Fibroblast of skin of abdomen (primary cell): ENCODE measurements around the gene MRPL45. TPM values are rescaled to one million over a fixed set of nuclear protein-coding genes. Genes with fewer than 3 reads are reported as not detected.
"Not testable (repeated sequence)": the region's sequence is repeated elsewhere in the genome, so short reads cannot be mapped to it uniquely, and the experiment has no call there.

Experiments
- DNase-seq: peaks from one replicate; pipeline ENCODE4 v3.0.0-alpha.2; 2013
- polyA plus RNA-seq, 2 experiments: library from polyadenylated mRNA; unstranded; fragments of 120-200 nt; gene quantifications; one replicate each; pipeline ENCODE4 v1.2.1, GENCODE V29; 2013; ENCODE audit not compliant: insufficient read length in 2 of 2

MRPL45 gene
- polyA plus RNA-seq (2013, experiment 1 of 2; ENCODE audit: insufficient read length): 40.1 TPM
- polyA plus RNA-seq (2013, experiment 2 of 2; ENCODE audit: insufficient read length): 43.6 TPM

DNA sequence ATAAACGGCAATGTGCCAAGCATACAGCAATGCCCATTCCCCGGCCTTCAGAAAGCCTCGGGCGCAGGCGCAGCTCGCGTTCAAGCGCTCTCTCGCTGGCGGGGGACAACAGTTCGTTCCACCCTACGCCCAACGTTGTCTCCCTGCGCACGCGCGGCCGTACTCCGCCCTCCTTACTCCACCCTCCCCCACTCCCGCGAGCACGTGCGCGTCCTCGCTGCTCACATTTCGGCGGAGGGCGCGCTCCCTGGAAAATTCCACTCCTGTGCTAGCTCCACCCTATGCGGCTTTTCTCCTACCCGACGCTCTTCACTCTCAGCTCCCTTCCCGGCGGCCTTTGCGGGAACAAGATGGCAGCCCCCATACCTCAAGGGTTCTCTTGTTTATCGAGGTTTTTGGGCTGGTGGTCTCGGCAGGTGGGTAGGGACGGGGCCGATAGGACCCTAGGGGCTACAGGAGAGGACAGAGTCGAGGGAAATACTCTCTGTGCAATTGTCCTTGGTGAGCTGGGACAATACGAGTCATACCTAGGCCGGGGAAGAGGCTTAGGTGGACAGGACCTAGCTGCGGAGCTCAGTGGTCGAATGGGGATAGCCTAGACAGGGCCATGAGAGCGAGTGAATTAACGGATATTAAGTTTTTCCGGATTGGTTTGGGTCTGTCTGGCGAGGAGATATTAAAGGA is at the start of gene MRPL45:
Gene MRPL45 (plus strand): TSS at position 335 of the 684 bp plus-strand sequence. CDS start 16 bp downstream, at position 351.
- DNase-seq: peak; percentile 97

DNA sequence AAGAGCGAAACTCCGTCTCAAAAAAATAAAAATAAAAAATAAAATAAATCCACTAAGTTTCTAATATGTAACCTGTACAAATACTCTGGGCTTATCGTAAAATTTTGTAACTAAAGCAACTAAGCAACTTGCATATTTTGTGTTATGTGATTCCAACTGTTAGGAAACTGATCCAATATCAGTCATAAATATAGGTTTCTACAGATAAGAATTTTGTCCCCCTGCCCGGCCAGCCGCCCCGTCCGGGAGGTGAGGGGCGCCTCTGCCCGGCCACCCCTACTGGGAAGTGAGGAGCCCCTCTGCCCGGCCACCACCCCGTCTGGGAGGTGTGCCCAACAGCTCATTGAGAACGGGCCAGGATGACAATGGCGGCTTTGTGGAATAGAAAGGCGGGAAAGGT is 43.8 kb upstream of the MRPL45 start:
- DNase-seq: not testable (repeated sequence)

DNA sequence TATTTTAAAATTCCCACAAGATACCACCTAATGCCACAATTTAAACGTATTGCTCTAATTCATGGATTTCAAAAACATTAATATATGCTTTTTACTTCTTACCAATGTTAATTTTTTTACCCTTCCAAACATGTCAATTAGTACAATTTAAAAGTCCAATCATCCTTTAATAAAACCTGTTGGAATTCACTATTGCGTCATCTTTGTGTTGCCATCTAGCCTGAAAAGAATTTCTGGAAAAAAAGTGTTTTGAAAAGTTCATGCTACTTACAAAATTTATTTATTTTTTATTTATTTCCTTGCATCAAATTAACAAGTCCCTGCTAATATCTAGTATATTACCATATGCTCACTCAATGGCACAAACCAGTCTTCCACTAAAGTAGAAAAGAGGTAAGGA is 42.6 kb upstream of the MRPL45 start:
- DNase-seq: not testable (repeated sequence)

DNA sequence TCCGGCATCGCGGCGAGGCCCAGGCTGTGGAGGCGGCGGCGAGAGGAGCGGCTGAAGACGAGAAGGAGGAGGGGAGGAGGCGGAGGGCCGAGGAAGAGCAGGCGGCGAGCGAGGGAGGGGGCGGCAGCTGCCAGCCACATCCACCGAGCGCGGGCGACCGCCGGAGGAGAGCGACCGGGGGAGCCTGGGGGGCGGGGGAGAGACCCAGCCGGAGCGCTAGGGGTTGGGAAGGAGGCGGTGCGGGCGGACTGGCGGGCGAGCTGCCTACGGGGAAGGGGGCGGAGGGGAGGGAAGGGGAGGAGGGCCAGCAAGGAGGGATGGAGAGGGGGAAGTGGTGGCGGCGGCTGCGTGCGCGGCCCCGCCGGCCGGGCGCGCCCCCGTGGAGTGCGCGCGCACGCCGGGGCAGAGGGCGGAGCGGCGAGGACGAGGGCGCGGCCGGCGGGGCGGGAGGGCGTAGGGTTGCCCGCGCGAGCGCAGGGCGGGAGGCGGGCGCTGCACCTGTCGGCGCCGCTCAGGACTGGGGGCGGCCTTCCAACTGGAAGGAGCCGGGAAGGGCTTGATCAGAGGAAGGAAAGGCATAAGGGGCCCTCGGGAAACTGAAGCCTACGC is 39.9 kb upstream of the MRPL45 start:
- peak; percentile 85 for DNase-seq

DNA sequence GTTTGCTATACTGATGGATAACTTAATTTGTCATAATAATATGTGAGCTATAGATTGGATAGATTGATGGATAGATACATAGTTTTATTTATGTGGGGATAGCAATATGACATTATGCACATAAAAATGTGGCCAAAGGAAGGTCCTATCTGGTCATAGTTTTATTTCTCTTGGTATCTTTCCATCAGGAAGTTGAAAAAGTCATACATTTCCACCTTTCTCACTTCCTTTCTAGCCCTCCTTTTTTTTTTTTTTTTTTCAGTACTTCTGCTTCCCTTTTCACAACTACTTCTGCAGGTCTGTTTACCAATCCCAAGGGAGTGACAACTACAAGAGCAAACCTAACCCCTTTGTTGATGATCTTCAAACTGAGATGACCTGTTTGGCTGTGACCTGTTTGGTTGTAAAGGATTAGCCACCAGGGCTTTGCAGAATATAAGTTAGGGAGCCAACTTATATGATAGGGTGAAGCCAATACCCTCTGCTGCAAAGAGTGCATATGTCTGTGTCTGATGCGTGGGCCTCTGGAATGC is 30.9 kb upstream of the MRPL45 start:
- not testable (repeated sequence) for DNase-seq

DNA sequence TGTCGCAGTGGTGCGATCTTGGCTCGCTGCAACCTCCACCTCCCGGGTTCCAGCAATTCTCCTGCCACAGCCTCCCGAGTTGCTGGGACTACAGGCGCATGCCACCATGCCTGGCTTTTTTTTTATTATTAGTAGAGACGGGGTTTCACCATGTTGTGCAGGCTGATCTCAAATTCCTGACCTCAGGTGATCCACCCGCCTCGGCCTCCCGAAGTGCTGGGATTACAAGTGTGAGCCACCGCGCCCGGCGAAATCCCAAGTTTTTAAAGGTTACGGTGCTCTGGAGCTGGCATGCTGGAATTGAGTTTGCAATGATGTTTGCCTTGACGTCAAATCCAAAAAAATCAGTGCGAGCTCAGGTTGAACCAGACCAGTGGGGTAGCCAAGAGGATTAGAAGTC is 30.4 kb upstream of the MRPL45 start:
- DNase-seq: not testable (repeated sequence)

DNA sequence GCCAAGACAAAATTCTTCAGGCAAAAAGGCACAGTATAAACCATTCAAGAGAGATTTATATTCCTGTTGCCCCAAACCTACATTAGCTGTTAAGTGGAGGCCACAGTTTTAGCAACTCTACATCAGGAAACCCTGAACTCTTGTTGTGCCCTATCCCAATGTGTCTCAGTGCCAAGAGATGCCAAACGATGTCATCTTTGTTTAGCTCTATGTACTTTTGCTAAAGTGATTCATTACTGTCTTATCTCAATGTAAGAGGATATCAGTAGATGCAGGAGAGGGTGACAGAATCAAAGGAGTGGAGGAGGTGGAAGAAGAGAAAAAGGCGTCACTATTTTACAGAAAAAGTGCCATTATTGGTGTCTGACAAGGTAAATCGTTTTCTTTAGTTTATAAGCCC is 28.8 kb upstream of the MRPL45 start:
- DNase-seq: not testable (repeated sequence)

DNA sequence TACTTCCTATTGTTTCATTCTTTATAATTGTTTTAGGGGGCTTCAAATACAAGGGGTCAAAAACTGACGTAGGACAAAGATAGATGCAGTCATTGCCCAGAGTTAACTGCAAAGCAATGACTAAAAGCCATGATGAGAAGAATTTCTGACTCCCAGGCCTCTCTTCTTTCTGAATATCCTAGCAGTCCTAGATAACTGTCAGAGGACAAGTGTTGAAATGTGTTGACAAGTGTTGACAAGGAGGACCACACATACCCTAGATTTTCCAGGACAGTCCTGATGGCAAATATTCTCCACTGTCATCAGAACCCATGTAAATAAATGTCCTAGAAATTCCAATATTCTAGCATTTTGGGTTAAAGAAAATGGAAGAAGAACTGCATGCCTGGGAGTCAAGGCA is 27.9 kb upstream of the MRPL45 start:
- not testable (repeated sequence) for DNase-seq

DNA sequence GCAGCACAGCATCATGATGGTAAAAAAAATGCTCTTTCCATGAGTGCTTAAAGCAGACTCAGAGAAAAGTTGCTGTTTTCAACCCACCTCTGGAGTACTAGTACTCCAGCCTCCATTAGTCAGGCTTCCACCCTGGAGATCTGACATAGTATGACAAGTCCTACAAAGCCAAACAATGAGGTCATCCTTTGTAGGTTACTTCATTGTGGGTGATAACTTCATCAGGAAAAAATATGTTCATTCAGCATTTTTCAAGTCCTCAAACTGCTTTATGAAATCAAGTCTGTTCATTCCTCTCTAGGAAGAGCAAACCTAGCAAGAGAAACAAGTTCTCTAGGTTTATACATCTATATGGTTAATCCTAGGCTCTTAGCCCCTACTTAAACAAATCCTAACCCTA is 27.4 kb upstream of the MRPL45 start:
- DNase-seq: not testable (repeated sequence)

DNA sequence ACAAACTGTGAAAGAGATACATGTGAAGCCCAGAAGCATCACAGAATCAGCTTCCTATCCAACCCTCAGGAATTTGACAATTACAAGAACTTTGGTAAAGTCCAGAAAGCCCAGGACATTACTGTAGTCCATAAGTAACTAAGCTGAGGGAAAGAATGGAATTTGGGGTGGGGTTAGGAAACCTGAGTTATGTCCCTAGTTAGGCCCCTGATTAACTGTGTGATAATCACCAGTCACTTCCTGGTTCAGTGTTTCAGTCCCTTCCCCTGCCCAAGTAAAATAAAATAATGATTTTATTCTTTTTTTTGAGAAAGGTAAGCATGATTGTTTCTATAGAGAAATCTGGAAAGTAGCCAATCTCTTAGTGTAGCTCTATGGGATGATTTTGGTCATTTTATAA is 11.0 kb upstream of the MRPL45 start:
- DNase-seq: peak; percentile 9

DNA sequence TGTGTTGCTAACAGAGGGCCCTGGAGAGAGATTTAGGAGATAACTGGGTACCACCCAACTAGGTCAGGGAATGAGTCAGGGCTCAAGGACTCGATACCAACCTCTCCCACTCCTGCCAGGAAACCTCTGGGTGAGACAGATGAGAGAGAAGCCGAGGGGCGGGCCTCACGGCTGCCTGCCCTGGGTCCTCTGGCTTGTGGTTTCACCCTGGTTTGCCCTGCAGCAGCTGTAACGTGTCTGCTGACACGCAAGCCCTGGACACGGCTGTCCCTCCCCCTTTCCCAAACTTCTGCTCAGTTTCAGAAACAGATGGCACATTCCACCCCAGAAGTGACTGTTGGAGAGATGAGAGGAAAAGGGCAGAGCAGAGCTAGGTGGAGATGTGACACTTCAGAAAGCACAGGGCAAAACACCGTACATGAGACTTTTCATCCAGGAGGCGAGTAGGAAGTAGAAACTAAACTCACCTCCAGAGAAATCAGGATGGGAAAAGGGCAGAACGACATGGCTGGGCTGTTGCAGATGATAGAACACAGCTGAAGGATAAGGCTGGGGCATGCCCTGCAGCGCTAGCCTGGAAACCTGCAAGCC is 10.4 kb upstream of the MRPL45 start:
- peak; percentile 77 for DNase-seq

DNA sequence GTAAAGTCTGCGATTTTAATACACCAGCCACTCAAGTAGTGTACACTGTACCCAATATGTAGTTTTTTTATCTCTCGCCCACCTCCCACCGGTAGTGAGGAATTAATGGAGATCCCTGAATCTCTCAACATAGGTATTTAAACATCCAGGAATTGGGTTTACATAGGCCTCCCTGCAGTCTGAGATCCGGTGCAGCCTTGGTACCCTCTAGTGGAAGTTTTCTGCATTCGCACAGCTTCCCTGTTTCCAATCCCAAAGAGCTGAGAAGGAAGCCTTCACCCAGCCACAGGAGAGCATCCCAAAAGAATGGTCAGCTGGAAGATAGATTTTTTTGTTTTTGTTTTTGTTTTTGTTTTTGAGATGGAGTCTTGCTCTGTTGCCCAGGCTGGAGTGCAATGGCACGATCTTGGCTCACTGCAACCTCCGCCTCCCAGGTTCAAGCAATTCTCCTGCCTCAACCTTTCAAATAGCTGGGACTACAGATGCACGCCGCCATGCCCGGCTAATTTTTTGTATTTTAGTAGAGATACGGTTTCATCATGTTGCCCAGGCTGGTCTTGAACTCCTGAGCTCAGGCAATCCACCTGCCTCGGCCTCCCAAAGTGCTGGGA is 8.6 kb upstream of the MRPL45 start:
- DNase-seq: peak; percentile 13

DNA sequence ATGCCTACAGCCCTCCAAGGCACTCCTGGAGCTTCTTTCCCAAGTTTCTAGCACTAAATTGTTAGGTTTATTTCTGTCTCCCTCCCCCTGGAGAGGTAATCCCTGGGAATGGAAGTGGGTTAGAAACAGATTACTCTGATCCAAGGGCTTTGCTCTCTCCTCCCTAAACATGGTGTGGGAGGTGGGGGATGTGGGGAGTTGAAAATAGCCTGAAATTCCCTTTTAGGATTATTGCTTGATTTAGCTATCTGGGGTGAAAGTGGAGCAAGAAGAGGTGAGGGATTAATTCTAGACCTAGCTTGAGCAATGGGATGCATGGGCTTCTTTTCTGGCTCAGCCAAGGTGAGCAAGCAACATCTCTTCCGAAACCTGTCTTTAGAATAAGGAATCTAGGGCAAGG is 7.2 kb upstream of the MRPL45 start:
- DNase-seq: not testable (repeated sequence)

DNA sequence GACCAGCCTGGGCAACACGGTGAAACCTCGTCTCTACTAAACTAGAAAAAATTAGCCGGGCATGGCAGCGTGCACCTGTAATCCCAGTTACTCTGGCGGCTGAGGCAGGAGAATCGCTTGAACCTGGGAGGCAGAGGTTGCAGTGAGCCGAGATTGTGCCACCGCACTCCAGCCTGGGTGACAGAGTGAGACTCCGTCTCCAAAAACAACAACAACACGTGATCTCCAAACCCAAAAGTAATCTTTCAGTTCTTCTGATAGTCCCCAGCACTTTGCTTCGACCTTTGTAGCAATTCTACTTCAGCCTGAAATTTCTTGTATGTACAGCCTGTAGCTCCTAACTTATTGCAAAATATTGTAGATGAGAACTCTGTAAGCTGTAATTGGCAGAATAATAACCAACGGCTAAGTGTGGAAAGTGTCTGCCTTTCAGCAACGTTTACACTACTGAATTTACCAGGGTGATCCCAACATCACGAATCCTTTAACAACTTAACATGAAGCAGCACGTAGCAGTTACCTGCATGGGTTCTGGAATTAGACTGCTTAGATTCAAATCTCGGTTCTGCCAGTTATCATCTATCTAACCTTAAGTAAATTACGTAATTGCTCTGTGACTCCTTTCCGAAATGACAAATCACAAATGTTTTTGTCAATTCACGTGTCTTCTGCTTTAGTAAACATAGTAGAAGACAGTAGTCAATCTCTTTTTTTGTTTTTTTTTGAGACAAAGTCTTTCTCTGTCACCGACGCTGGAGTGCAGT is 1.2 kb upstream of the MRPL45 start:
- DNase-seq: not testable (repeated sequence)

DNA sequence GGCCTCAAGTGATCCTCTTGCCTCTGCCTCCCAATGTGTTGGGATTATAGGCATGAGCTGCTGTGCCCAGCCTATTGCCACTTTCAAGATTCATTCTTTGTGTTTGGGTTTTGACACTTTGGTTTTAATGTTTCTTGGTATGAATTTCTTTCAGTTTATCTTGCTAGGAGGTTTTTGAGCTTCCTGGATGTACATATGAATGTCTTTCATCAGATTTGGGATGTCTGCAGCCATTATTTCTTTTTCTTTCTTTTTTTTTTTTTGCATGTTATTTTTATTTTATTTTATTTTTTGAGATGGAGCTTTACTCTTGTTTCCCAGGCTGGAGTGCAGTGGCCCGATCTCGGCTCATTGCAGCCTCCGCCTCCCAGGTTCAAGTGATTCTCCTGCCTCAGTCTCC is 18.5 kb downstream of the MRPL45 start:
- DNase-seq: no peak

DNA sequence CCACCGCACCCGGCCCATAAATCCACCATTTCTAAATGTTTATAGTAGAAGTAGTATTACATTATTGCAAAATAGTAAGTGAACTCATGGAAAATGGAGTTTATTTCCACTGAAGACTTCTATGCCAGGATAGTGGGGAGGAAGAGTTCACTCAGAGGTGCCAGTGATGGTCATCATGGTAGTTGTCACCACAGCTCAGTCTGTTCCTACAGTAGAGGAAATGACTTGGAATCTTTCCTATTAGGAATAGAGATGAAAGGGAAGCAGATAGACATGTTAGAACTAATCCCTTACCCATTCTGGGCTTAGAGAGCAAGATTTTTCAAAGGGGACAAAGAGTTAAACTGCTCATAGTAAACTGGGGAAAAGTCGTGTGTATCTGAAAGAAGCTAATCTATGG is 20.1 kb downstream of the MRPL45 start:
- DNase-seq: no peak

DNA sequence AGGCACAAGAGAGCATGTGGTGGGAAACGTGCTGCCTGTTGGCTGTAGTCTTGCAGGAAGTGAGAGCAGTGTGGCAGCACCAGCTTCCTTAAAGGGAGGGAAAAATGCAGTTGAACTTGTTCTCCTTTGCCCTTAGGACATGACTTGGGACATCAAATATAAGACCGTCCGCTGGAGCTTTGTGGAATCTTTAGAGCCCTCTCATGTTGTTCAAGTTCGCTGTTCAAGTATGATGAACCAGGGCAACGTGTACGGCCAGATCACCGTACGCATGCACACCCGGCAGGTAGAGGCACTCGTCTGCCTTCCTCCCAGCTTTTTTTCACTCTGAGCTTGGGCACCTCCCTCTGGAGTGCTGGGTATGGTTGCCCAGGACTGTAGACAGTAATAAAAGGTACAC is 23.5 kb downstream of the MRPL45 start:
- DNase-seq: no peak

DNA sequence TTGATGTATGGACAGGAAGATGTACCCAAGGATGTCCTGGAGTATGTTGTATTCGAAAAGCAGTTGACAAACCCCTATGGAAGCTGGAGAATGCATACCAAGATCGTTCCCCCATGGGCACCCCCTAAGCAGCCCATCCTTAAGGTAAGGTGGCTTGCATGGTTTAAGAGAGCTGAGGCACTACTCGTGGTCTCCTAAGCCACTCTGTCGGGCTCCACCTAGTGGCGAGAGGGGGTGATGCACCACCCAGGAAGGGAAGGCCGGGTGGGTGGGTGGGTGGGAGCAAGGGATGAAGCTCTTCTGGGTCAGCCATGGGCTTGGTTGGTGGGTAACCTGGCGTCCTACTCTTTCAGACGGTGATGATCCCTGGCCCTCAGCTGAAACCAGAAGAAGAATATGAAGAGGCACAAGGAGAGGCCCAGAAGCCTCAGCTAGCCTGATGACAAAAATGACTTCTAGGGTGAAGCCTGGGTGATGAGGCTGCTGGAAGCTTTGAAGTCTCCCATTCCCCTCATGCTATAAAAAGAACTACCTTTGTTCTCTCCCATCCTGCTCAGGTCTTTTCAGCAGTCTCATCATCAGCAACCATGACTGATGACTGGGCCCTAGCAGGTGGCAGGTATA is 25.3 kb downstream of the MRPL45 start:
- peak; percentile 37 for DNase-seq

DNA sequence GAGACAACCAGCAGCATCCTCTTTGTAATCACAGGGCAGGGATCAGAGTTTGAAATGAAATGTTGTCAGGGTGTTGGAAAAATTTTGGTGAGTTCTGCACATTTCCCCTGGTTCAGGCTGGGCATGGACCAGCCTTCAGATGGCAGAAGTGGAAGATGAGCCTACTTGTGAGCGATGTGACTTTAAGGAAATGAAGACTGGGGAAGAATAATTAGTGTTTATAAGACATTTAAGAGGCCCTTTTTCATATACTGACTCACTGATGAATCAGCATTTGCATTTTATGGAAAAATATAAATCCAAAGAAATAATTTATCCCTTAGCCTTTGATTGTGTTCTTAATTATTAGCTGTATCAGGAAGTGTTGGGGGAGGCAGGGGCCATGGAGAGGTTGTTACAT is 25.9 kb downstream of the MRPL45 start:
- DNase-seq: no peak

DNA sequence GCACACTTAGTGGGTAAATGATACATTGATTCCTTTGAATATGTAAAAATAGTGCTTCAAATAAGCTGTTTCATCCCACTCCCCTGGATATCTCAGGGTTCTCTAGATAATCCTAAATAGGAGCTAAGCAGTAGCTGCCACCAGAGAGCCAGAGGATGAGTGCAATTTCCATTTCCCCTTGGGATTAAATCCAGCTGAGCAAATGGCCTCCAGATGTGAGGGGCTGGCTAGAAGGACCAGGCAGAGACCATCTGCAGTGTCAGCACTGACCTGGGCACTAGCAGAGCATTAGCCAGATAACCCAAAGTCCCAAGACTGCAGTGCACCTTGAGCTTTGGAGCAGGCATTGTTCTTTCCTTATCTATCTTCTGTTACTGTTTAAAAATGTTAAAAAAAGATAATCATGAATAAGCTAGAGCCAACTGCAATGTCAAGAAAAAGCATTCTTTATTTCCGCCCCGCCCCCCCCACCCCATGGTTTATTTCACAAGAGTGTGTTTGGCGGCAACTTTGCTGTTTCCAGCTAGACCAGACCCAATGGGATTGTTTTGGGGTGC is 27.3 kb downstream of the MRPL45 start:
- DNase-seq: no peak

DNA sequence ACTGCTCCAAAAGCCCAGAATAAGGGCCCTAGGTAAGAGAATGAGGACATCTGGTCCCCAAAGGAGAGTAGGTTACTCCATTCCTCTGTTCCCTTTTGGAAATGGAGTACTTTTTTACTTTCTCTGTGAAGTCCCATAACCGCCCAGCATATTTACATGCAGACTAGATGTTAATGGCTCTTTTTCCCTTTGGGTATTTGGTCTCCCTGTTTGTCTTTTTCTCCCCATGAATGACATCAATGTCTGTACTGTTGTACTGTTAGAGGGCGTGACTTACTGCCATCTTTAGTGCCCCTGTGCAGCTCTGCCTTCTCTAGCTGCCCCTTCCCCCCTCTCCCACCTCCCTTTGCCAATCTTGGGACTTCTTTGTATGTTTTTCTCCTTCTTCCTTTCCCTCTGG is 27.8 kb downstream of the MRPL45 start:
- no peak for DNase-seq
